ENCODE data around the gene GPR148.

DNA sequence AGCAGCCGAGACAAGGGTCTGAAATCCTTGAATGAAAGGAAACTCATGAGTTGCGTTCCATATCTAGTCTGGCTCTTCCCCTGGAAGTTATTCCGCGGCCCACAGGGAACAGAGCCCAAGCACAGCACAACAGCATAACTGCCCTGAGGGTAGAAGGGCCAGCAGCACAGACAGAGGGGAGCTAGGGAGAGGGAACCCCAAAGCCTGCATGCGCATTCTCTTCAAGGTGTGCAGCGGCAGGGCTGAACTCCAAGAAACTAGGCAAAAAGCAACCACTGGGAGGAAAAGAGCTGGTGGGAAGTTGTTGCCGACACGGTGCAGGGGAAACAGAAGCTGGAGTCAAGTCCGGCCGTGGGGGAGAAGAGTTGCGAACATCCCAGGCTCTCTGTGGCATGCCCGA, 11.8 kb downstream of the GPR148 start:
- TF ChIP-seq, protein P1, sequence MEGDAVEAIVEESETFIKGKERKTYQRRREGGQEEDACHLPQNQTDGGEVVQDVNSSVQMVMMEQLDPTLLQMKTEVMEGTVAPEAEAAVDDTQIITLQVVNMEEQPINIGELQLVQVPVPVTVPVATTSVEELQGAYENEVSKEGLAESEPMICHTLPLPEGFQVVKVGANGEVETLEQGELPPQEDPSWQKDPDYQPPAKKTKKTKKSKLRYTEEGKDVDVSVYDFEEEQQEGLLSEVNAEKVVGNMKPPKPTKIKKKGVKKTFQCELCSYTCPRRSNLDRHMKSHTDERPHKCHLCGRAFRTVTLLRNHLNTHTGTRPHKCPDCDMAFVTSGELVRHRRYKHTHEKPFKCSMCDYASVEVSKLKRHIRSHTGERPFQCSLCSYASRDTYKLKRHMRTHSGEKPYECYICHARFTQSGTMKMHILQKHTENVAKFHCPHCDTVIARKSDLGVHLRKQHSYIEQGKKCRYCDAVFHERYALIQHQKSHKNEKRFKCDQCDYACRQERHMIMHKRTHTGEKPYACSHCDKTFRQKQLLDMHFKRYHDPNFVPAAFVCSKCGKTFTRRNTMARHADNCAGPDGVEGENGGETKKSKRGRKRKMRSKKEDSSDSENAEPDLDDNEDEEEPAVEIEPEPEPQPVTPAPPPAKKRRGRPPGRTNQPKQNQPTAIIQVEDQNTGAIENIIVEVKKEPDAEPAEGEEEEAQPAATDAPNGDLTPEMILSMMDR (IDR thresholded peaks at IDR 0.05): no peak
- TF ChIP-seq POLR2A (IDR thresholded peaks at IDR 0.05): no peak
